DND-41 (cell line): ENCODE data around the gene MEGF8.
A peak's percentile ranks its signal among the peaks of the same experiment; 100 is the strongest.

ENCODE experiments used
- ATAC-seq: fragments of 200-7000 bp; cut with Tn5 transposase; 3 replicates; pipeline ENCODE4 v1.9.1; 2021; ENCODE audit warnings: low read depth; ENCODE audit not compliant: insufficient read depth
- DNase-seq: peaks from one replicate; pipeline ENCODE4 v3.0.0-alpha.2; 2020
- H2AFZ ChIP-seq: 2 replicates; pipeline ENCODE4 v1.6.0; 2012; ENCODE audit warnings: low read depth, low read length
- H3K27ac ChIP-seq: 2 replicates; pipeline ENCODE4 v1.5.1; 2012; ENCODE audit warnings: low read length, inconsistent platforms
- H3K27me3 ChIP-seq: fragments of 200-600 bp; sonication (generic); 2 replicates; pipeline ENCODE4 v1.6.0; 2012; ENCODE audit warnings: low read length, mild to moderate bottlenecking, inconsistent platforms; ENCODE audit not compliant: insufficient read depth, poor library complexity
- H3K36me3 ChIP-seq: 2 replicates; pipeline ENCODE4 v1.5.1; 2012; ENCODE audit warnings: low read length, inconsistent platforms; ENCODE audit not compliant: insufficient read depth
- H3K4me1 ChIP-seq: 2 replicates; pipeline ENCODE4 v1.5.1; 2012; ENCODE audit warnings: mild to moderate bottlenecking, low read length; ENCODE audit not compliant: insufficient read depth
- H3K4me2 ChIP-seq: 2 replicates; pipeline ENCODE4 v1.6.0; 2012; ENCODE audit warnings: mild to moderate bottlenecking, moderate library complexity, low read length, inconsistent platforms; ENCODE audit not compliant: insufficient read depth
- H3K4me3 ChIP-seq, 2 experiments: fragments of 200-600 bp in 1 of 2; shearing (Covaris generic) in 1 of 2; 2 replicates each; pipeline ENCODE4 v1.5.1; 2012 to 2016; ENCODE audit warnings: inconsistent platforms in 2 of 2, low read length in 2 of 2, mild to moderate bottlenecking in 2 of 2, low read depth in 1 of 2, moderate library complexity in 1 of 2
- H3K79me2 ChIP-seq: 2 replicates; pipeline ENCODE4 v1.6.0; 2012; ENCODE audit warnings: low read length, inconsistent platforms; ENCODE audit not compliant: insufficient read depth
- H3K9ac ChIP-seq: 2 replicates; pipeline ENCODE4 v1.6.0; 2012; ENCODE audit warnings: low read depth, mild to moderate bottlenecking, inconsistent platforms, low read length, moderate library complexity
- H3K9me3 ChIP-seq: 2 replicates; pipeline ENCODE4 v1.5.1; 2012; ENCODE audit warnings: low read length, moderate library complexity, mild to moderate bottlenecking, inconsistent platforms; ENCODE audit not compliant: insufficient read depth, severe bottlenecking
- H4K20me1 ChIP-seq: 2 replicates; pipeline ENCODE4 v1.6.0; 2012; ENCODE audit warnings: low read length; ENCODE audit not compliant: insufficient read depth
- EZH2 ChIP-seq: IDR thresholded peaks from 3 replicates; pipeline ENCODE4 v1.6.1; 2012; ENCODE audit warnings: borderline replicate concordance, low read depth, mild to moderate bottlenecking, moderate library complexity, low read length, inconsistent platforms; ENCODE audit not compliant: severe bottlenecking
- TF ChIP-seq, protein P1 (sequence below): IDR thresholded peaks from 2 replicates; pipeline ENCODE4 v1.5.1; 2012; ENCODE audit warnings: borderline replicate concordance, low read length, moderate library complexity, mild to moderate bottlenecking; ENCODE audit not compliant: poor library complexity, severe bottlenecking; ENCODE audit errors: extremely low read depth

MEGF8 gene

GRCh38 chr19:42293540-42293939, 31.9 kb upstream of the MEGF8 start:
- Histone ChIP-seq H3K4me3 (no peak overlapping the region), H2AFZ (no peak overlapping the region), H3K27me3 (no peaks in the 10 kb centered on the region), H3K27ac (no peak overlapping the region), H3K9ac (no peak overlapping the region), H3K4me2 (no peak overlapping the region), H3K4me1 (no peaks in the 10 kb centered on the region), H3K9me3 (no peaks in the 10 kb centered on the region), H4K20me1 (peaks cover 40% of the 10 kb centered on the region), H3K36me3 (peaks cover 84% of the 10 kb centered on the region), H3K79me2 (no peaks in the 10 kb centered on the region)
- ATAC-seq (no peak), DNase-seq (no peak)
- no peak for TF ChIP-seq EZH2
- TF ChIP-seq, protein P1, sequence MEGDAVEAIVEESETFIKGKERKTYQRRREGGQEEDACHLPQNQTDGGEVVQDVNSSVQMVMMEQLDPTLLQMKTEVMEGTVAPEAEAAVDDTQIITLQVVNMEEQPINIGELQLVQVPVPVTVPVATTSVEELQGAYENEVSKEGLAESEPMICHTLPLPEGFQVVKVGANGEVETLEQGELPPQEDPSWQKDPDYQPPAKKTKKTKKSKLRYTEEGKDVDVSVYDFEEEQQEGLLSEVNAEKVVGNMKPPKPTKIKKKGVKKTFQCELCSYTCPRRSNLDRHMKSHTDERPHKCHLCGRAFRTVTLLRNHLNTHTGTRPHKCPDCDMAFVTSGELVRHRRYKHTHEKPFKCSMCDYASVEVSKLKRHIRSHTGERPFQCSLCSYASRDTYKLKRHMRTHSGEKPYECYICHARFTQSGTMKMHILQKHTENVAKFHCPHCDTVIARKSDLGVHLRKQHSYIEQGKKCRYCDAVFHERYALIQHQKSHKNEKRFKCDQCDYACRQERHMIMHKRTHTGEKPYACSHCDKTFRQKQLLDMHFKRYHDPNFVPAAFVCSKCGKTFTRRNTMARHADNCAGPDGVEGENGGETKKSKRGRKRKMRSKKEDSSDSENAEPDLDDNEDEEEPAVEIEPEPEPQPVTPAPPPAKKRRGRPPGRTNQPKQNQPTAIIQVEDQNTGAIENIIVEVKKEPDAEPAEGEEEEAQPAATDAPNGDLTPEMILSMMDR: peak; percentile 28

GRCh38 chr19:42293948-42294347, 31.5 kb upstream of the MEGF8 start:
- Histone ChIP-seq H3K27me3 (no peaks in the 10 kb centered on the region), H3K4me1 (no peaks in the 10 kb centered on the region), H3K9ac (no peak overlapping the region), H3K4me2 (no peak overlapping the region), H3K36me3 (peaks cover 80% of the 10 kb centered on the region), H2AFZ (no peak overlapping the region), H3K27ac (no peak overlapping the region), H4K20me1 (peaks cover 36% of the 10 kb centered on the region), H3K4me3 (no peak overlapping the region), H3K9me3 (no peaks in the 10 kb centered on the region), H3K79me2 (no peaks in the 10 kb centered on the region)
- ATAC-seq (no peak), DNase-seq (no peak)
- TF ChIP-seq, protein P1: no peak
- no peak for TF ChIP-seq EZH2

- Histone ChIP-seq H3K36me3 (peaks cover 75% of the 10 kb centered on the region), H4K20me1 (peaks cover 30% of the 10 kb centered on the region), H3K9me3 (no peaks in the 10 kb centered on the region), H3K4me2 (no peak overlapping the region), H3K4me1 (no peaks in the 10 kb centered on the region), H3K79me2 (no peaks in the 10 kb centered on the region), H3K27ac (no peak overlapping the region), H3K27me3 (no peaks in the 10 kb centered on the region), H2AFZ (no peak overlapping the region), H3K4me3 (no peak overlapping the region), H3K9ac (no peak overlapping the region)
- TF ChIP-seq, protein P1: no peak
- no peak for TF ChIP-seq EZH2
- no peak for DNase-seq
- ATAC-seq: no peak
Measured at GRCh38 chr19:42294471-42295137, 30.8 kb upstream of the MEGF8 start.

DNA sequence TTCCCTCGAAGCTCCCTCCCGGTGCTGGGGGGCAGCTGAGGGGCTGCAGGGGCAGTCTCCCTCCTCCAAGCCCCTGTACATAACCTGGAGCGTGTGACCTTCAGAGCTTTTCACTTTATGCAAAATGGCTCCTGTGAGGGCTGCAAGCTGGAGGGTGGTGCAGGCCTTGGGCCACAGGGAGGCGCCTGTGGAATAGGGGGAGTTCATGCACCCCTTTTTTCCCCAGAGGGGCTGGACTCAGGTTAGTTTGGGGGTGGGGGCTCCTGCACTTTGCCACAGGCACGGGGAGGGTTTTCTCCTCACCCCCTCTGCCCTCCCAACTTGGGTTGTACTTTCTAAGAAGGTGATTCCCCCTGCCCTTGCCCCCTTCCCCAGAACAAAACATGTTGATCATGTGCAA, 30.1 kb upstream of the MEGF8 start:
- Histone ChIP-seq H3K79me2 (no peaks in the 10 kb centered on the region), H3K4me3 (no peak overlapping the region), H4K20me1 (peaks cover 26% of the 10 kb centered on the region), H3K4me2 (no peak overlapping the region), H3K36me3 (peaks cover 73% of the 10 kb centered on the region), H2AFZ (no peak overlapping the region), H3K4me1 (no peaks in the 10 kb centered on the region), H3K27me3 (no peaks in the 10 kb centered on the region), H3K9me3 (no peaks in the 10 kb centered on the region), H3K27ac (no peak overlapping the region), H3K9ac (no peak overlapping the region)
- ATAC-seq (no peak), DNase-seq (no peak)
- TF ChIP-seq, protein P1: no peak
- no peak for TF ChIP-seq EZH2
